HepG2 (cell line): ENCODE results near the gene WNK4.

Experiments used
- ARNT ChIP-seq: fragments of 450-650 bp; IDR thresholded peaks from 2 replicates; pipeline ENCODE4 v1.6.1; 2017
- CCDC6 ChIP-seq: sonication (generic); formaldehyde crosslinking; IDR thresholded peaks from 2 replicates; pipeline ENCODE4 v1.8.1; 2022; ENCODE audit warnings: mild to moderate bottlenecking, missing genetic modification reagents, moderate library complexity
- DPF2 ChIP-seq: sonication (generic); formaldehyde crosslinking; IDR thresholded peaks from 2 replicates; pipeline ENCODE4 v1.4.0; 2020; ENCODE audit warnings: mild to moderate bottlenecking, low read depth, missing genetic modification reagents, borderline replicate concordance
- EP300 ChIP-seq, 3 experiments: sonication (generic) in 1 of 3; formaldehyde crosslinking in 1 of 3; IDR thresholded peaks; 2 replicates each; pipeline versions ENCODE4 v1.5.1 to v1.6.1; 2011 to 2020; ENCODE audit warnings: low read depth in 2 of 3, low read length in 2 of 3, borderline replicate concordance in 1 of 3, improper control_type of control experiment in 1 of 3, mild to moderate bottlenecking in 1 of 3, missing genetic modification reagents in 1 of 3, moderate library complexity in 1 of 3
- ESRRA ChIP-seq: sonication (generic); formaldehyde crosslinking; IDR thresholded peaks from 2 replicates; pipeline ENCODE4 v1.5.1; 2020; ENCODE audit warnings: mild to moderate bottlenecking, low read depth, missing genetic modification reagents
- MYNN ChIP-seq: sonication (generic); formaldehyde crosslinking; IDR thresholded peaks from 2 replicates; pipeline ENCODE4 v1.4.0; 2020; ENCODE audit warnings: mild to moderate bottlenecking, low read depth, missing genetic modification reagents
- NCOR1 ChIP-seq: fragments of 200-600 bp; sonication (generic); IDR thresholded peaks from 2 replicates; pipeline ENCODE4 v1.7.0; 2017; ENCODE audit warnings: antibody characterized with exemption, low read length, borderline replicate concordance
- TAF1 ChIP-seq: sonication (generic); formaldehyde crosslinking; IDR thresholded peaks from 2 replicates; pipeline ENCODE4 v1.4.0; 2020; ENCODE audit warnings: missing genetic modification reagents
- ZNF225 ChIP-seq: sonication (generic); formaldehyde crosslinking; IDR thresholded peaks from 2 replicates; pipeline ENCODE4 v1.4.0; 2020; ENCODE audit warnings: mild to moderate bottlenecking, missing genetic modification reagents
- ZNF282 ChIP-seq: fragments of 450-650 bp; IDR thresholded peaks from 2 replicates; pipeline ENCODE4 v1.6.1; 2018; ENCODE audit not compliant: partially characterized antibody
- ZNF883 ChIP-seq: sonication (generic); formaldehyde crosslinking; IDR thresholded peaks from 2 replicates; pipeline ENCODE4 v1.5.1; 2020; ENCODE audit warnings: mild to moderate bottlenecking, missing genetic modification reagents; ENCODE audit errors: not compliant biosample characterization
- TF ChIP-seq, protein P1 (sequence below): sonication (generic); formaldehyde crosslinking; IDR thresholded peaks from 2 replicates; pipeline ENCODE4 v1.8.0; 2022; ENCODE audit warnings: mild to moderate bottlenecking, missing genetic modification reagents
- TF ChIP-seq, protein P2 (sequence below): sonication (generic); formaldehyde crosslinking; IDR thresholded peaks from 2 replicates; pipeline ENCODE4 v1.5.0; 2020; ENCODE audit warnings: mild to moderate bottlenecking, missing genetic modification reagents, moderate library complexity

DNA sequence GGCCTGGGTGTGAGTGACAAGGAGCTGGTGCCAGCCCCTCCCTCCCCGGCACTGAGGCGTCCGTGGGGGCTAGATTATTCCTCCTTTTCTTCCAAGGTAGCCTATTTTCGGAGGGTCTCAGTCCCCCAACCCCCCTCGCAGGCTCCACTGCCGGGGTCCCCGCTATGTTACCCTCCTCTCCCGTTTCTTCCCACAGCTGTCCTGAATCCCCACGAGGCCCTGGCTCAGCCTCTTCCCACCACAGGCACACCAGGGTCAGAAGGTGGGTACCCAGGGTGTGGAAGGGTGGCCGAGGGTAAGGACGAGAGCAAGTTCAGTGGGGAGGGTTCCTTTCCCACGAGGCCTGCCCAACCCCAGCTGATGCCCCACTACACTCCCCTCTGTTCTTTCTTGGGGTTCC, 18.8 kb upstream of the WNK4 start:
- TF ChIP-seq ARNT (no peak), MYNN (CRISPR knock-in tag) (no peak), NCOR1 (no peak), ZNF883 (no peak), ESRRA (no peak), ZNF225 (CRISPR knock-in tag) (no peak), DPF2 (no peak), CCDC6 (CRISPR knock-in tag) (no peak), TAF1 (no peak), EP300 (IDR thresholded peaks at IDR 0.05; ENCODE audit: low read depth in 2 of 2, low read length in 2 of 2) (no peak), EP300 (CRISPR knock-in tag; IDR thresholded peaks at IDR 0.05; ENCODE audit: borderline replicate concordance) (no peak), ZNF282 (no peak)
- TF ChIP-seq, protein P1, sequence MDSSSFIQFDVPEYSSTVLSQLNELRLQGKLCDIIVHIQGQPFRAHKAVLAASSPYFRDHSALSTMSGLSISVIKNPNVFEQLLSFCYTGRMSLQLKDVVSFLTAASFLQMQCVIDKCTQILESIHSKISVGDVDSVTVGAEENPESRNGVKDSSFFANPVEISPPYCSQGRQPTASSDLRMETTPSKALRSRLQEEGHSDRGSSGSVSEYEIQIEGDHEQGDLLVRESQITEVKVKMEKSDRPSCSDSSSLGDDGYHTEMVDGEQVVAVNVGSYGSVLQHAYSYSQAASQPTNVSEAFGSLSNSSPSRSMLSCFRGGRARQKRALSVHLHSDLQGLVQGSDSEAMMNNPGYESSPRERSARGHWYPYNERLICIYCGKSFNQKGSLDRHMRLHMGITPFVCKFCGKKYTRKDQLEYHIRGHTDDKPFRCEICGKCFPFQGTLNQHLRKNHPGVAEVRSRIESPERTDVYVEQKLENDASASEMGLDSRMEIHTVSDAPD (CRISPR knock-in tag) = no peak
- TF ChIP-seq, protein P2, sequence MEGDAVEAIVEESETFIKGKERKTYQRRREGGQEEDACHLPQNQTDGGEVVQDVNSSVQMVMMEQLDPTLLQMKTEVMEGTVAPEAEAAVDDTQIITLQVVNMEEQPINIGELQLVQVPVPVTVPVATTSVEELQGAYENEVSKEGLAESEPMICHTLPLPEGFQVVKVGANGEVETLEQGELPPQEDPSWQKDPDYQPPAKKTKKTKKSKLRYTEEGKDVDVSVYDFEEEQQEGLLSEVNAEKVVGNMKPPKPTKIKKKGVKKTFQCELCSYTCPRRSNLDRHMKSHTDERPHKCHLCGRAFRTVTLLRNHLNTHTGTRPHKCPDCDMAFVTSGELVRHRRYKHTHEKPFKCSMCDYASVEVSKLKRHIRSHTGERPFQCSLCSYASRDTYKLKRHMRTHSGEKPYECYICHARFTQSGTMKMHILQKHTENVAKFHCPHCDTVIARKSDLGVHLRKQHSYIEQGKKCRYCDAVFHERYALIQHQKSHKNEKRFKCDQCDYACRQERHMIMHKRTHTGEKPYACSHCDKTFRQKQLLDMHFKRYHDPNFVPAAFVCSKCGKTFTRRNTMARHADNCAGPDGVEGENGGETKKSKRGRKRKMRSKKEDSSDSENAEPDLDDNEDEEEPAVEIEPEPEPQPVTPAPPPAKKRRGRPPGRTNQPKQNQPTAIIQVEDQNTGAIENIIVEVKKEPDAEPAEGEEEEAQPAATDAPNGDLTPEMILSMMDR (CRISPR knock-in tag) = no peak
